ENCODE results near the gene MICAL3.

Gene MICAL3

DNA sequence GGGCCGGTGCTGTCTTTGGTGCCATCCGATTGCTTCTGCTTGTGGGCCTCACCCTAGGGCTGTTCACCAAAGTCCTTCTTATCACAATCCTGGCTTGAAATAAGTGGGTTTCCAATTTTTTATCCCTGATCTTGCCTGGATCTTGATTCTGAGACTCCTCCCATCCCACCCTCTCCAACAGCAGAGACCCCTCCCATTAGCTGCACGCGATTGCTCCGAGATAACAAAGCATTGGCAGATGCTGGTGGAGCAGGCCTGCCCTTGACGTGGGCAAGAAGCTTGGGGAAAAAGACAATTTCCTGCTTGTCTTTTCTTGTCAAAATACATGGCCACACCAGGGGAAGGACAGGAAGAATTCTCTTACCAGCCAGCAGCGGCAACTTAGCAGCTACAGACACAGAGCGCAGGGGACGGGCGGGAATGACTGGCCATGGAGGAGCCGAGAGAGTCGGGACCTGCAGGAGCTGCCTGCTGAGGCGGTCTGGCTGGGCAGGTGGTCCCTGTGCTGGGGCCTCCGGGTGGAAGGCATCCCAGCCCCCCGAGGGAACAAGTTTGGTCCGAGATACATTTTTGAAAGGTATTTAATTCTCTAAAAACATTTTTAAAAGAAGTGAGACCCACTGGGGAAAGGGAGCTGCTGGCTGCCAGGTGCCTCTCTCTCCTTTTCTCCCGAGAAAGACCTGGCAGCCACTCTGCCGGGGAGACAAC lies 240.4 kb downstream of the MICAL3 start:
- no peaks in the 10 kb centered on the region for H3F3A ChIP-seq (ENCODE audit: insufficient read depth, low read length)
- no peak overlapping the region for H3K4me3 ChIP-seq (ENCODE audit: low read depth, low read length, poor library complexity, severe bottlenecking)
- H3K9me3 ChIP-seq (ENCODE audit: low read length) = no peaks in the 10 kb centered on the region
- no peak overlapping the region for H2AFZ ChIP-seq (ENCODE audit: low read length)
- no peak overlapping the region for H3K4me2 ChIP-seq (ENCODE audit: low read length)
- H3K9ac ChIP-seq (ENCODE audit: low read length) = no peak overlapping the region
- H3K79me2 ChIP-seq (ENCODE audit: insufficient read depth, low read length) = no peaks in the 10 kb centered on the region
- H3K27ac ChIP-seq (ENCODE audit: low read depth, low read length, poor library complexity, severe bottlenecking) = no peak overlapping the region
- no peaks in the 10 kb centered on the region for H3K9me2 ChIP-seq (ENCODE audit: low read depth, low read length)
- TF ChIP-seq, protein P1, sequence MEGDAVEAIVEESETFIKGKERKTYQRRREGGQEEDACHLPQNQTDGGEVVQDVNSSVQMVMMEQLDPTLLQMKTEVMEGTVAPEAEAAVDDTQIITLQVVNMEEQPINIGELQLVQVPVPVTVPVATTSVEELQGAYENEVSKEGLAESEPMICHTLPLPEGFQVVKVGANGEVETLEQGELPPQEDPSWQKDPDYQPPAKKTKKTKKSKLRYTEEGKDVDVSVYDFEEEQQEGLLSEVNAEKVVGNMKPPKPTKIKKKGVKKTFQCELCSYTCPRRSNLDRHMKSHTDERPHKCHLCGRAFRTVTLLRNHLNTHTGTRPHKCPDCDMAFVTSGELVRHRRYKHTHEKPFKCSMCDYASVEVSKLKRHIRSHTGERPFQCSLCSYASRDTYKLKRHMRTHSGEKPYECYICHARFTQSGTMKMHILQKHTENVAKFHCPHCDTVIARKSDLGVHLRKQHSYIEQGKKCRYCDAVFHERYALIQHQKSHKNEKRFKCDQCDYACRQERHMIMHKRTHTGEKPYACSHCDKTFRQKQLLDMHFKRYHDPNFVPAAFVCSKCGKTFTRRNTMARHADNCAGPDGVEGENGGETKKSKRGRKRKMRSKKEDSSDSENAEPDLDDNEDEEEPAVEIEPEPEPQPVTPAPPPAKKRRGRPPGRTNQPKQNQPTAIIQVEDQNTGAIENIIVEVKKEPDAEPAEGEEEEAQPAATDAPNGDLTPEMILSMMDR (IDR thresholded peaks at IDR 0.05; ENCODE audit: low read length) = no peak
- TF ChIP-seq EZH2 (IDR thresholded peaks at IDR 0.05; ENCODE audit: borderline replicate concordance, low read length) = no peak
- peaks cover 35% of the 10 kb centered on the region for H3K4me1 ChIP-seq (ENCODE audit: insufficient read depth, low read length, severe bottlenecking)
- H3K27me3 ChIP-seq (ENCODE audit: insufficient read depth, low read length) = no peaks in the 10 kb centered on the region
- no peaks in the 10 kb centered on the region for H3K36me3 ChIP-seq (ENCODE audit: insufficient read depth, low read length)
- H4K20me1 ChIP-seq (ENCODE audit: insufficient read depth, low read length) = no peaks in the 10 kb centered on the region

DNA sequence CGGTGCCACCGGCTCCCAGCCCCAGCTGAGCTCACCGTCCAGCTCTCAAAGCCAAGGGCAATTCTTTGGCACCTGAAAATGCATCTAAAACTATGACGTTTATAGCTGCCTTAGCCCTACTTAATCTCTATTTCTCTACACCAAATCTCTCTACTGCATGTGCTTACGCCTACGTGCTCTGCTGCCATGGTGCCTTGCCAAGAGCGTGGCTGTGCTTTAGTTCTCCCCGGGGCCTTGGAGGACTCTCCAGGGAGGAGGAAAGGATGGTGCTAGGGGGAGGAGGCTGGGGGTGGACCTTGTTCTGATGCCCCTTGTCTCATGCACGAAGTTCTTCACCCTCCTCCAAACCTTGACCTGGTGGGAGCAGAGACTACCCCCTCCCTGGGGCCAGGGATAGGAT lies 241.0 kb downstream of the MICAL3 start:
- H2AFZ ChIP-seq (ENCODE audit: low read length) = no peak overlapping the region
- no peaks in the 10 kb centered on the region for H3K9me3 ChIP-seq (ENCODE audit: low read length)
- peaks cover 41% of the 10 kb centered on the region for H3K4me1 ChIP-seq (ENCODE audit: insufficient read depth, low read length, severe bottlenecking)
- no peak overlapping the region for H3K9ac ChIP-seq (ENCODE audit: low read length)
- H3K4me3 ChIP-seq (ENCODE audit: low read depth, low read length, poor library complexity, severe bottlenecking) = no peak overlapping the region
- no peaks in the 10 kb centered on the region for H3K27me3 ChIP-seq (ENCODE audit: insufficient read depth, low read length)
- no peak for TF ChIP-seq EZH2 (IDR thresholded peaks at IDR 0.05; ENCODE audit: borderline replicate concordance, low read length)
- TF ChIP-seq, protein P1 (IDR thresholded peaks at IDR 0.05; ENCODE audit: low read length) = no peak
- no peaks in the 10 kb centered on the region for H3F3A ChIP-seq (ENCODE audit: insufficient read depth, low read length)
- no peaks in the 10 kb centered on the region for H3K36me3 ChIP-seq (ENCODE audit: insufficient read depth, low read length)
- H3K9me2 ChIP-seq (ENCODE audit: low read depth, low read length) = no peaks in the 10 kb centered on the region
- H3K27ac ChIP-seq (ENCODE audit: low read depth, low read length, poor library complexity, severe bottlenecking) = no peak overlapping the region
- no peaks in the 10 kb centered on the region for H4K20me1 ChIP-seq (ENCODE audit: insufficient read depth, low read length)
- no peaks in the 10 kb centered on the region for H3K79me2 ChIP-seq (ENCODE audit: insufficient read depth, low read length)
- H3K4me2 ChIP-seq (ENCODE audit: low read length) = no peak overlapping the region

DNA sequence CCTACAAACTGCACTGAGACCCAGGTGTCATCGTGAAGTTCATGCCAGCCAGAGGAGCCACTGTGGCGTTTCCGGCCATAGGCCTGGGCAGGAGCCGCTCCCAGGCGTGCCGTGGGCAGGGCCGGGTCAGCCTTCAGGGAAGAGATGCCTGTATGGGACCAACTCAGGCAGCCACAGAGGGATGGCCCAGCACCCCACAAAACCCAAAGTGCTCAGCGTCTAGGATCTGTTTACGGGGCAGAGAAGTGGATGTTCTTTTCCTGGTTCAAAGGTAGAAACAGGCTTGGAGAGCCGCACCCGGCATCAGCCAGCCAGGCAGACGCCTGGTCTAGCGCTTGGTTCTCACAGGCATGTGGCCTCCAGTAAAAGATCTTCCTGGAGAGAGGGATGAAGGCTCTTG lies 241.7 kb downstream of the MICAL3 start:
- Histone ChIP-seq H3K27ac (ENCODE audit: low read depth, low read length, poor library complexity, severe bottlenecking) (no peak overlapping the region), H3K4me2 (ENCODE audit: low read length) (no peak overlapping the region), H4K20me1 (ENCODE audit: insufficient read depth, low read length) (no peaks in the 10 kb centered on the region), H3F3A (ENCODE audit: insufficient read depth, low read length) (no peaks in the 10 kb centered on the region), H3K9ac (ENCODE audit: low read length) (no peak overlapping the region), H3K4me3 (ENCODE audit: low read depth, low read length, poor library complexity, severe bottlenecking) (no peak overlapping the region), H3K9me3 (ENCODE audit: low read length) (no peaks in the 10 kb centered on the region), H2AFZ (ENCODE audit: low read length) (no peak overlapping the region), H3K9me2 (ENCODE audit: low read depth, low read length) (no peaks in the 10 kb centered on the region), H3K79me2 (ENCODE audit: insufficient read depth, low read length) (no peaks in the 10 kb centered on the region), H3K36me3 (ENCODE audit: insufficient read depth, low read length) (no peaks in the 10 kb centered on the region), H3K27me3 (ENCODE audit: insufficient read depth, low read length) (no peaks in the 10 kb centered on the region), H3K4me1 (ENCODE audit: insufficient read depth, low read length, severe bottlenecking) (peaks cover 48% of the 10 kb centered on the region)
- TF ChIP-seq, protein P1 (IDR thresholded peaks at IDR 0.05; ENCODE audit: low read length) = no peak
- TF ChIP-seq EZH2 (IDR thresholded peaks at IDR 0.05; ENCODE audit: borderline replicate concordance, low read length) = no peak
